Measurements from ENCODE around the gene C2CD2.

GRCh38 chr21:41991659-41992058 lies 37.8 kb upstream of the C2CD2 start:
- no peak for TF ChIP-seq CTCF (IDR thresholded peaks at IDR 0.05)
- no peak for TF ChIP-seq POLR2A (IDR thresholded peaks at IDR 0.05)
- TF ChIP-seq EP300 (IDR thresholded peaks at IDR 0.05), result no peak
